Caco-2 (cell line): ENCODE results near the gene GPC5. TPM values are rescaled to one million over a fixed set of nuclear protein-coding genes. Genes with fewer than 3 reads are reported as not detected.

Experiments
- BruUV-seq: library from RNA; stranded (reverse); fragments of 400-500 nt; replicated peaks from 2 replicates; lab custom pipeline; 2021; lab: Mats Ljungman, UMichigan
- CTCF ChIA-PET: fragments of 300-600 bp; sonication (Branson Sonifier 250); formaldehyde crosslinking; loops from one replicate; lab custom pipeline; 2022; ENCODE audit warnings: antibody characterized with exemption; lab: Charles Lee
- POLR2A ChIA-PET: fragments of 300-600 bp; sonication (Branson Sonifier 250); formaldehyde crosslinking; loops from one replicate; lab custom pipeline; 2022; ENCODE audit warnings: antibody characterized with exemption; lab: Charles Lee
- DNase-seq, 2 experiments: peaks; one replicate each; pipeline versions ENCODE4 v3.0.0 to v3.0.0-alpha.2; 2020 to 2022
- H3K27me3 ChIP-seq: replicated peaks from 2 replicates; pipeline ENCODE4 v1.6.0; 2011; ENCODE audit warnings: low read length; ENCODE audit not compliant: control insufficient read depth, insufficient read depth
- H3K36me3 ChIP-seq: 2 replicates; pipeline ENCODE4 v1.5.1; 2011; ENCODE audit warnings: low read length; ENCODE audit not compliant: control insufficient read depth, insufficient read depth
- H3K4me1 ChIP-seq: fragments of 250-450 bp; sonication (Bioruptor Pico); 2 replicates; pipeline ENCODE4 v1.5.1; 2020; ENCODE audit warnings: mild to moderate bottlenecking
- H3K4me3 ChIP-seq: 2 replicates; pipeline ENCODE4 v1.5.1; 2011; ENCODE audit warnings: low read depth, mild to moderate bottlenecking, control low read depth, low read length
- H3K9me3 ChIP-seq: fragments of 250-450 bp; sonication (Bioruptor Pico); 2 replicates; pipeline ENCODE4 v1.5.1; 2020; ENCODE audit warnings: mild to moderate bottlenecking, moderate library complexity
- H3K27ac Mint-ChIP-seq: one replicate; pipeline ENCODE4 v1.8.0; 2022; ENCODE audit warnings: mixed read lengths; ENCODE audit not compliant: unreplicated experiment
- H3K27me3 Mint-ChIP-seq: one replicate; pipeline ENCODE4 v1.8.0; 2022; ENCODE audit warnings: mixed read lengths; ENCODE audit not compliant: insufficient read depth, unreplicated experiment
- H3K36me3 Mint-ChIP-seq: one replicate; pipeline ENCODE4 v1.8.0; 2022; ENCODE audit warnings: mild to moderate bottlenecking, mixed read lengths; ENCODE audit not compliant: insufficient read depth, unreplicated experiment
- H3K4me1 Mint-ChIP-seq: one replicate; pipeline ENCODE4 v1.8.0; 2022; ENCODE audit warnings: low read depth, mixed read lengths; ENCODE audit not compliant: unreplicated experiment
- H3K4me3 Mint-ChIP-seq: one replicate; pipeline ENCODE4 v1.8.0; 2022; ENCODE audit warnings: mild to moderate bottlenecking, moderate library complexity, mixed read lengths; ENCODE audit not compliant: unreplicated experiment
- H3K9me3 Mint-ChIP-seq: one replicate; pipeline ENCODE4 v1.8.0; 2022; ENCODE audit warnings: mixed read lengths; ENCODE audit not compliant: unreplicated experiment
- intact Hi-C: fragments of 100-400 bp; cut with micrococcal nuclease; formaldehyde crosslinking; loops from one replicate; pipeline ENCODE4 v1.10.0; 2022; ENCODE audit not compliant: unreplicated experiment
- total RNA-seq: library from RNA; stranded (reverse); gene quantifications from 2 replicates; pipeline ENCODE4 v1.2.3, GENCODE V29; 2022
- TF ChIP-seq, protein P1 (sequence below), 2 experiments: fragments of 200-600 bp in 1 of 2; IDR thresholded peaks; 1 replicate in 1 of 2; 2 replicates in 1 of 2; pipeline versions ENCODE4 v1.5.1 to v1.8.0; 2011 to 2022; ENCODE audit warnings: antibody characterized with exemption in 1 of 2, control low read depth in 1 of 2, inconsistent platforms in 1 of 2, low read depth in 1 of 2, low read length in 1 of 2, mild to moderate bottlenecking in 1 of 2, moderate library complexity in 1 of 2; ENCODE audit not compliant: insufficient read depth in 1 of 2, severe bottlenecking in 1 of 2, unreplicated experiment in 1 of 2

Gene GPC5
- total RNA-seq, 1 experiment from 2014 or later = 4.1 TPM

- Histone ChIP-seq H3K9me3 (no peaks in the 10 kb centered on the region), H3K4me3 (no peak overlapping the region), H3K36me3 (no peaks in the 10 kb centered on the region), H3K27me3 (no peaks in the 10 kb centered on the region), H3K4me1 (no peaks in the 10 kb centered on the region)
- CTCF ChIA-PET = no interaction called here
- no peaks in the 10 kb centered on the region for H3K27me3 Mint-ChIP-seq
- H3K4me3 Mint-ChIP-seq = no peak overlapping the region
- no peak overlapping the region for H3K27ac Mint-ChIP-seq
- intact Hi-C loops = no loop called here
- no TSS peak for BruUV-seq
- TF ChIP-seq, protein P1, sequence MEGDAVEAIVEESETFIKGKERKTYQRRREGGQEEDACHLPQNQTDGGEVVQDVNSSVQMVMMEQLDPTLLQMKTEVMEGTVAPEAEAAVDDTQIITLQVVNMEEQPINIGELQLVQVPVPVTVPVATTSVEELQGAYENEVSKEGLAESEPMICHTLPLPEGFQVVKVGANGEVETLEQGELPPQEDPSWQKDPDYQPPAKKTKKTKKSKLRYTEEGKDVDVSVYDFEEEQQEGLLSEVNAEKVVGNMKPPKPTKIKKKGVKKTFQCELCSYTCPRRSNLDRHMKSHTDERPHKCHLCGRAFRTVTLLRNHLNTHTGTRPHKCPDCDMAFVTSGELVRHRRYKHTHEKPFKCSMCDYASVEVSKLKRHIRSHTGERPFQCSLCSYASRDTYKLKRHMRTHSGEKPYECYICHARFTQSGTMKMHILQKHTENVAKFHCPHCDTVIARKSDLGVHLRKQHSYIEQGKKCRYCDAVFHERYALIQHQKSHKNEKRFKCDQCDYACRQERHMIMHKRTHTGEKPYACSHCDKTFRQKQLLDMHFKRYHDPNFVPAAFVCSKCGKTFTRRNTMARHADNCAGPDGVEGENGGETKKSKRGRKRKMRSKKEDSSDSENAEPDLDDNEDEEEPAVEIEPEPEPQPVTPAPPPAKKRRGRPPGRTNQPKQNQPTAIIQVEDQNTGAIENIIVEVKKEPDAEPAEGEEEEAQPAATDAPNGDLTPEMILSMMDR (IDR thresholded peaks at IDR 0.05; ENCODE audit: insufficient read depth in 1 of 2, low read depth in 1 of 2, low read length in 1 of 2, severe bottlenecking in 1 of 2, unreplicated experiment in 1 of 2) = no peak
- POLR2A ChIA-PET = no interaction called here
- H3K9me3 Mint-ChIP-seq = no peaks in the 10 kb centered on the region
- no peaks in the 10 kb centered on the region for H3K36me3 Mint-ChIP-seq
- no peak for DNase-seq
- H3K4me1 Mint-ChIP-seq = no peaks in the 10 kb centered on the region
Observed at GRCh38 chr13:92488249-92488852, 1089.9 kb downstream of the GPC5 start.

- Mint-ChIP-seq H3K9me3 (no peaks in the 10 kb centered on the region), H3K27ac (no peak overlapping the region), H3K27me3 (no peaks in the 10 kb centered on the region), H3K4me1 (no peaks in the 10 kb centered on the region), H3K36me3 (no peaks in the 10 kb centered on the region), H3K4me3 (no peak overlapping the region)
- TF ChIP-seq, protein P1 (IDR thresholded peaks at IDR 0.05; ENCODE audit: insufficient read depth in 1 of 2, low read depth in 1 of 2, low read length in 1 of 2, severe bottlenecking in 1 of 2, unreplicated experiment in 1 of 2) = no peak
- no peaks in the 10 kb centered on the region for H3K9me3 ChIP-seq
- H3K4me1 ChIP-seq = no peaks in the 10 kb centered on the region
- H3K36me3 ChIP-seq = no peaks in the 10 kb centered on the region
- intact Hi-C loops = no loop called here
- ChIA-PET POLR2A (no interaction called here), CTCF (no interaction called here)
- H3K27me3 ChIP-seq = no peaks in the 10 kb centered on the region
- no peak overlapping the region for H3K4me3 ChIP-seq
- BruUV-seq = no TSS peak
- no peak for DNase-seq
Observed at GRCh38 chr13:92491839-92492238, 1093.4 kb downstream of the GPC5 start.

GRCh38 chr13:92494915-92495314 lies 1096.5 kb downstream of the GPC5 start:
- H3K27me3 ChIP-seq = no peaks in the 10 kb centered on the region
- Mint-ChIP-seq H3K27me3 (no peaks in the 10 kb centered on the region), H3K4me1 (peaks cover 10% of the 10 kb centered on the region), H3K36me3 (no peaks in the 10 kb centered on the region), H3K9me3 (no peaks in the 10 kb centered on the region), H3K4me3 (no peak overlapping the region), H3K27ac (no peak overlapping the region)
- intact Hi-C loops = no loop called here
- ChIA-PET POLR2A (no interaction called here), CTCF (no interaction called here)
- TF ChIP-seq, protein P1 (IDR thresholded peaks at IDR 0.05; ENCODE audit: insufficient read depth in 1 of 2, low read depth in 1 of 2, low read length in 1 of 2, severe bottlenecking in 1 of 2, unreplicated experiment in 1 of 2) = no peak
- no peaks in the 10 kb centered on the region for H3K9me3 ChIP-seq
- H3K36me3 ChIP-seq = no peaks in the 10 kb centered on the region
- H3K4me1 ChIP-seq = peaks cover 4% of the 10 kb centered on the region
- no peak for DNase-seq
- H3K4me3 ChIP-seq = no peak overlapping the region
- BruUV-seq = no TSS peak
